ENCODE data around the gene ATP2B2.

The ATP2B2 gene

GRCh38 chr3:10472877-10473440 is 32.4 kb downstream of the ATP2B2 start:
- Histone ChIP-seq H3K27ac (ENCODE audit: low read depth, low read length) (no peak overlapping the region), H3K36me3 (ENCODE audit: control insufficient read depth in 1 of 2, insufficient read depth in 2 of 2, low read length in 2 of 2) (no peaks in the 10 kb centered on the region), H3K4me2 (ENCODE audit: low read length) (no peak overlapping the region), H4K8ac (ENCODE audit: low read depth, low read length) (no peak overlapping the region), H3K79me2 (ENCODE audit: control insufficient read depth, insufficient read depth, low read length, poor library complexity) (no peaks in the 10 kb centered on the region), H3K27me3 (ENCODE audit: insufficient read depth, low read length) (no peaks in the 10 kb centered on the region), H3K14ac (ENCODE audit: low read length) (no peak overlapping the region), H3K9me3 (ENCODE audit: insufficient read depth, low read depth, low read length) (no peaks in the 10 kb centered on the region), H2BK12ac (ENCODE audit: low read length) (no peak overlapping the region), H3K79me1 (ENCODE audit: low read length) (no peaks in the 10 kb centered on the region), H2AK5ac (ENCODE audit: low read length) (no peak overlapping the region), H3K18ac (ENCODE audit: low read length) (no peak overlapping the region), H3K4ac (ENCODE audit: low read depth, low read length) (no peak overlapping the region), H3K4me1 (ENCODE audit: control insufficient read depth in 1 of 2, insufficient read depth in 2 of 2, low read length in 2 of 2) (no peaks in the 10 kb centered on the region), H2BK120ac (ENCODE audit: insufficient read depth, low read length, poor library complexity) (no peak overlapping the region), H2AFZ (ENCODE audit: insufficient read depth, low read length, poor library complexity) (no peak overlapping the region), H3K4me3 (ENCODE audit: low read depth, low read length) (no peak overlapping the region), H4K91ac (ENCODE audit: low read depth, low read length) (no peak overlapping the region), H2BK5ac (ENCODE audit: low read depth, low read length, poor library complexity) (no peak overlapping the region), H3K9ac (ENCODE audit: low read length) (no peak overlapping the region), H4K12ac (ENCODE audit: low read depth, low read length) (no peak overlapping the region), H3K23ac (ENCODE audit: low read length) (no peak overlapping the region)
- WGBS (ENCODE audit: extremely low coverage, insufficient coverage, insufficient read length) = no CpG with 5 or more reads among the region's 2 CpGs
- DNase-seq = no peak

GRCh38 chr3:10471054-10471688 is 34.2 kb downstream of the ATP2B2 start:
- Histone ChIP-seq H3K4me1 (ENCODE audit: control insufficient read depth in 1 of 2, insufficient read depth in 2 of 2, low read length in 2 of 2) (no peaks in the 10 kb centered on the region), H3K4ac (ENCODE audit: low read depth, low read length) (no peak overlapping the region), H2AFZ (ENCODE audit: insufficient read depth, low read length, poor library complexity) (no peak overlapping the region), H2AK5ac (ENCODE audit: low read length) (no peak overlapping the region), H3K27me3 (ENCODE audit: insufficient read depth, low read length) (no peaks in the 10 kb centered on the region), H3K23ac (ENCODE audit: low read length) (no peak overlapping the region), H3K9ac (ENCODE audit: low read length) (no peak overlapping the region), H3K9me3 (ENCODE audit: insufficient read depth, low read depth, low read length) (no peaks in the 10 kb centered on the region), H3K79me1 (ENCODE audit: low read length) (no peaks in the 10 kb centered on the region), H2BK120ac (ENCODE audit: insufficient read depth, low read length, poor library complexity) (no peak overlapping the region), H4K8ac (ENCODE audit: low read depth, low read length) (no peak overlapping the region), H3K4me3 (ENCODE audit: low read depth, low read length) (no peak overlapping the region), H2BK5ac (ENCODE audit: low read depth, low read length, poor library complexity) (no peak overlapping the region), H3K27ac (ENCODE audit: low read depth, low read length) (no peak overlapping the region), H3K4me2 (ENCODE audit: low read length) (no peak overlapping the region), H3K14ac (ENCODE audit: low read length) (no peak overlapping the region), H4K12ac (ENCODE audit: low read depth, low read length) (no peak overlapping the region), H2BK12ac (ENCODE audit: low read length) (no peak overlapping the region), H3K36me3 (ENCODE audit: control insufficient read depth in 1 of 2, insufficient read depth in 2 of 2, low read length in 2 of 2) (no peaks in the 10 kb centered on the region), H4K91ac (ENCODE audit: low read depth, low read length) (no peak overlapping the region), H3K18ac (ENCODE audit: low read length) (no peak overlapping the region), H3K79me2 (ENCODE audit: control insufficient read depth, insufficient read depth, low read length, poor library complexity) (no peaks in the 10 kb centered on the region)
- no CpG with 5 or more reads among the region's 20 CpGs for WGBS (ENCODE audit: extremely low coverage, insufficient coverage, insufficient read length)
- no peak for DNase-seq

GRCh38 chr3:10470120-10471053 is 35.0 kb downstream of the ATP2B2 start:
- Histone ChIP-seq H3K79me2 (ENCODE audit: control insufficient read depth, insufficient read depth, low read length, poor library complexity) (no peaks in the 10 kb centered on the region), H3K4ac (ENCODE audit: low read depth, low read length) (no peak overlapping the region), H3K27ac (ENCODE audit: low read depth, low read length) (no peak overlapping the region), H2AFZ (ENCODE audit: insufficient read depth, low read length, poor library complexity) (no peak overlapping the region), H3K23ac (ENCODE audit: low read length) (no peak overlapping the region), H3K36me3 (ENCODE audit: control insufficient read depth in 1 of 2, insufficient read depth in 2 of 2, low read length in 2 of 2) (no peaks in the 10 kb centered on the region), H2AK5ac (ENCODE audit: low read length) (no peak overlapping the region), H3K4me3 (ENCODE audit: low read depth, low read length) (no peak overlapping the region), H3K9me3 (ENCODE audit: insufficient read depth, low read depth, low read length) (peaks cover 3% of the 10 kb centered on the region), H3K9ac (ENCODE audit: low read length) (no peak overlapping the region), H4K91ac (ENCODE audit: low read depth, low read length) (no peak overlapping the region), H4K8ac (ENCODE audit: low read depth, low read length) (no peak overlapping the region), H3K18ac (ENCODE audit: low read length) (no peak overlapping the region), H2BK12ac (ENCODE audit: low read length) (no peak overlapping the region), H4K12ac (ENCODE audit: low read depth, low read length) (no peak overlapping the region), H3K4me2 (ENCODE audit: low read length) (no peak overlapping the region), H3K27me3 (ENCODE audit: insufficient read depth, low read length) (no peaks in the 10 kb centered on the region), H2BK120ac (ENCODE audit: insufficient read depth, low read length, poor library complexity) (no peak overlapping the region), H3K14ac (ENCODE audit: low read length) (no peak overlapping the region), H3K4me1 (ENCODE audit: control insufficient read depth in 1 of 2, insufficient read depth in 2 of 2, low read length in 2 of 2) (no peaks in the 10 kb centered on the region), H3K79me1 (ENCODE audit: low read length) (no peaks in the 10 kb centered on the region), H2BK5ac (ENCODE audit: low read depth, low read length, poor library complexity) (no peak overlapping the region)
- no CpG with 5 or more reads among the region's 12 CpGs for WGBS (ENCODE audit: extremely low coverage, insufficient coverage, insufficient read length)
- DNase-seq = no peak

GRCh38 chr3:10469441-10470119 is 35.8 kb downstream of the ATP2B2 start:
- no peak overlapping the region for H2BK5ac ChIP-seq (ENCODE audit: low read depth, low read length, poor library complexity)
- H3K4me1 ChIP-seq (ENCODE audit: control insufficient read depth in 1 of 2, insufficient read depth in 2 of 2, low read length in 2 of 2) = no peaks in the 10 kb centered on the region
- H3K4me3 ChIP-seq (ENCODE audit: low read depth, low read length) = no peak overlapping the region
- no peaks in the 10 kb centered on the region for H3K36me3 ChIP-seq (ENCODE audit: control insufficient read depth in 1 of 2, insufficient read depth in 2 of 2, low read length in 2 of 2)
- DNase-seq = no peak
- H3K14ac ChIP-seq (ENCODE audit: low read length) = no peak overlapping the region
- H3K79me2 ChIP-seq (ENCODE audit: control insufficient read depth, insufficient read depth, low read length, poor library complexity) = no peaks in the 10 kb centered on the region
- no peak overlapping the region for H2BK12ac ChIP-seq (ENCODE audit: low read length)
- H3K18ac ChIP-seq (ENCODE audit: low read length) = no peak overlapping the region
- no peaks in the 10 kb centered on the region for H3K79me1 ChIP-seq (ENCODE audit: low read length)
- H3K27me3 ChIP-seq (ENCODE audit: insufficient read depth, low read length) = no peaks in the 10 kb centered on the region
- no peak overlapping the region for H2AFZ ChIP-seq (ENCODE audit: insufficient read depth, low read length, poor library complexity)
- H3K27ac ChIP-seq (ENCODE audit: low read depth, low read length) = no peak overlapping the region
- H4K91ac ChIP-seq (ENCODE audit: low read depth, low read length) = no peak overlapping the region
- peaks cover 3% of the 10 kb centered on the region for H3K9me3 ChIP-seq (ENCODE audit: insufficient read depth, low read depth, low read length)
- H4K8ac ChIP-seq (ENCODE audit: low read depth, low read length) = no peak overlapping the region
- H3K23ac ChIP-seq (ENCODE audit: low read length) = no peak overlapping the region
- H2BK120ac ChIP-seq (ENCODE audit: insufficient read depth, low read length, poor library complexity) = no peak overlapping the region
- no peak overlapping the region for H3K4ac ChIP-seq (ENCODE audit: low read depth, low read length)
- no peak overlapping the region for H4K12ac ChIP-seq (ENCODE audit: low read depth, low read length)
- H3K9ac ChIP-seq (ENCODE audit: low read length) = no peak overlapping the region
- no CpG with 5 or more reads among the region's 9 CpGs for WGBS (ENCODE audit: extremely low coverage, insufficient coverage, insufficient read length)
- no peak overlapping the region for H3K4me2 ChIP-seq (ENCODE audit: low read length)
- no peak overlapping the region for H2AK5ac ChIP-seq (ENCODE audit: low read length)
